Prostate gland (tissue), 2 donors: ENCODE measurements around the gene NXPE1. TPM values are rescaled to one million over a fixed set of nuclear protein-coding genes. Genes with fewer than 3 reads are reported as not detected.

Experiments used
- DNase-seq: peaks from one replicate; pipeline ENCODE4 v3.0.0-alpha.2; 2019; ENCODE audit warnings: low spot score
- H3K27ac ChIP-seq, 2 donors: fragments of 200-600 bp; sonication (generic); 2 replicates each; pipeline ENCODE4 v1.5.1; 2017 to 2019
- H3K27me3 ChIP-seq: fragments of 200-600 bp; sonication (generic); replicated peaks from 2 replicates; pipeline ENCODE4 v1.5.1; 2019; ENCODE audit not compliant: insufficient read depth
- H3K36me3 ChIP-seq, 2 donors: fragments of 200-600 bp; sonication (generic); 1 replicate in 1 of 2; 2 replicates in 1 of 2; pipeline versions ENCODE4 v1.5.1 to v1.8.1; 2017 to 2019
- H3K4me1 ChIP-seq: fragments of 200-600 bp; sonication (generic); replicated peaks from 2 replicates; pipeline ENCODE4 v1.5.1; 2019
- H3K4me3 ChIP-seq, 2 donors: fragments of 200-600 bp; sonication (generic); 2 replicates each; pipeline ENCODE4 v1.5.1; 2017 to 2019
- H3K9me3 ChIP-seq: fragments of 200-600 bp; sonication (generic); 2 replicates; pipeline ENCODE4 v1.5.1; 2017
- POLR2A ChIP-seq: fragments of 450-650 bp; IDR thresholded peaks from one replicate; pipeline ENCODE4 v1.6.1; 2016; ENCODE audit warnings: antibody characterized with exemption, mild to moderate bottlenecking
- POLR2AphosphoS5 ChIP-seq: sonication (generic); formaldehyde crosslinking; IDR thresholded peaks from one replicate; pipeline ENCODE4 v1.6.1; 2017; ENCODE audit warnings: antibody characterized with exemption
- WGBS: methylation state at CpG from one replicate; pipeline ENCODE4 v1.1.5; 2018; 5-methylcytosine and 5-hydroxymethylcytosine counted together
- intact Hi-C: fragments of 100-400 bp; cut with DNase I; formaldehyde crosslinking; loops from one replicate; pipeline ENCODE4 v1.14.2; 2022
- total RNA-seq, 2 donors: library from RNA; depleted of rRNA; stranded (reverse); fragments of >200 nt; gene quantifications; one replicate each; pipeline ENCODE4 v1.1.0, GENCODE V29; 2016
- TF ChIP-seq, protein P1 (sequence below), 4 experiments: fragments of 200-600 bp in 2 of 4; fragments of 450-650 bp in 2 of 4; sonication (generic) in 2 of 4; IDR thresholded peaks; 1 replicate in 3 of 4; 2 replicates in 1 of 4; pipeline ENCODE4 v1.5.1; 2016 to 2019; ENCODE audit warnings: antibody characterized with exemption in 4 of 4, mild to moderate bottlenecking in 2 of 4, moderate library complexity in 2 of 4

Gene NXPE1
- total RNA-seq, 2 donors from 2014 or later = 0.09 to 3.0 TPM

DNA sequence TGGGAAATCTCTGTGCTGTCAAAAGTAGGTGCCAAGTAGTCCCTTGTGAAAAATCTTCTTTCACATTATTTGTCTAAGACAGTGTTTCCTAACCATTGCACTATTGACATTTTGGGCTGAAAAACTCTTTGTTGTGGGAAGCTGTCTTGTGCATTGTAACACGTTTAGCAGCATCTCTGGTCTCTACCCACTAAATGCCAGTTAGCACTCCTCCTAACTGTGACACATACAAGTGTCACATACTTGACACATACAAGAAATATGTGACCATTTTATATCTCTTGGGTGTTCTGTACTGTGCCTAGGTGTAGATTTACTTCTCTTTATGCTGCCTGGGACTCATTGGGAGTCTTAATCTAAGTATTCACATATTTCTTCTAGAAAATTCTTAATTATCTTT, 57.8 kb downstream of the NXPE1 start:
- H3K4me1 ChIP-seq = no peaks in the 10 kb centered on the region
- no peaks in the 10 kb centered on the region for H3K36me3 ChIP-seq
- intact Hi-C loops = no loop called here
- no peak overlapping the region for H3K27ac ChIP-seq
- no peaks in the 10 kb centered on the region for H3K9me3 ChIP-seq
- H3K4me3 ChIP-seq = no peak overlapping the region
- 54% methylated on average over 1 of the region's 1 CpG for WGBS
- TF ChIP-seq POLR2A (no peak), POLR2AphosphoS5 (no peak)
- TF ChIP-seq, protein P1, sequence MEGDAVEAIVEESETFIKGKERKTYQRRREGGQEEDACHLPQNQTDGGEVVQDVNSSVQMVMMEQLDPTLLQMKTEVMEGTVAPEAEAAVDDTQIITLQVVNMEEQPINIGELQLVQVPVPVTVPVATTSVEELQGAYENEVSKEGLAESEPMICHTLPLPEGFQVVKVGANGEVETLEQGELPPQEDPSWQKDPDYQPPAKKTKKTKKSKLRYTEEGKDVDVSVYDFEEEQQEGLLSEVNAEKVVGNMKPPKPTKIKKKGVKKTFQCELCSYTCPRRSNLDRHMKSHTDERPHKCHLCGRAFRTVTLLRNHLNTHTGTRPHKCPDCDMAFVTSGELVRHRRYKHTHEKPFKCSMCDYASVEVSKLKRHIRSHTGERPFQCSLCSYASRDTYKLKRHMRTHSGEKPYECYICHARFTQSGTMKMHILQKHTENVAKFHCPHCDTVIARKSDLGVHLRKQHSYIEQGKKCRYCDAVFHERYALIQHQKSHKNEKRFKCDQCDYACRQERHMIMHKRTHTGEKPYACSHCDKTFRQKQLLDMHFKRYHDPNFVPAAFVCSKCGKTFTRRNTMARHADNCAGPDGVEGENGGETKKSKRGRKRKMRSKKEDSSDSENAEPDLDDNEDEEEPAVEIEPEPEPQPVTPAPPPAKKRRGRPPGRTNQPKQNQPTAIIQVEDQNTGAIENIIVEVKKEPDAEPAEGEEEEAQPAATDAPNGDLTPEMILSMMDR (IDR thresholded peaks at IDR 0.05) = no peak
- no peak for DNase-seq
- H3K27me3 ChIP-seq = no peaks in the 10 kb centered on the region

DNA sequence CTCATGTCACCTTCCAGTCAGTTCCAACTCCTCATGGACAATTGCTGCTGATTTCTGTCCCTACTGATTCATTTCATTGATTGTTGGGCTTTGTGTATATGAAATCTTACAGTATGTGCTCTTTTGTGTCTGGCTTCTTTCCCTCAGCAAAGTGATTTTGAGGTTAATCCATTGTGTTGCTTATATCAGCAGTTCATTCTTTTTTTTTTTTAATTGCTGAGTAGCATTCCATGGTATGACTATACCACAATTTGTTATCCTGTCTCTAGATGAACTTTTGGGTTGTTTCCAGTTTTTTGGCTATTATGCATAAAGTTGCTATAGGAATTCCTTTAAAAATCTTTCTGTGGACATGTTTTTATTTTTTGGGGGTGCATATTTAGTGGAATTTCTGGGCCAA, 59.9 kb downstream of the NXPE1 start:
- no peaks in the 10 kb centered on the region for H3K27me3 ChIP-seq
- no peaks in the 10 kb centered on the region for H3K9me3 ChIP-seq
- H3K4me3 ChIP-seq = no peak overlapping the region
- H3K27ac ChIP-seq = no peak overlapping the region
- no peaks in the 10 kb centered on the region for H3K4me1 ChIP-seq
- no peaks in the 10 kb centered on the region for H3K36me3 ChIP-seq
- no peak for DNase-seq
- intact Hi-C loops = no loop called here
- no peak for TF ChIP-seq POLR2A
- TF ChIP-seq, protein P1 (IDR thresholded peaks at IDR 0.05) = no peak
- TF ChIP-seq POLR2AphosphoS5 = no peak

DNA sequence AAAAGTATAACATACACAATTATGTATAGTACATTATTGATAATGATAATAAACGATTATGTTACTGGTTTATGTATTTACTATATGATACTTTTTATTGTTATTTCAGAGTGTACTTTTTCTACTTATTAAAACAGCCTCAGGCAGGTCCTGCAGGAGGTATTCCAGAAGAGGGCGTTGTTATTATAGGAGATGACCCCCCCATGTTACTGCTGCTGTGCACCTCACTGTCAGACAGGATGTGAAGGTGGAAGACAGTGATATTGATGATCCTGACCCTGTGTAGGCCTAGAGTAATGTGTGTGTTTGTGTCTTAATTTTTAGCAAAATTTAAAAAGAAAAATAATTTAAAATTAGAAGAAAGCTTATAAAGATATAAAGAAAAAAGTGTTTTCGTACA, 62.8 kb downstream of the NXPE1 start:
- Histone ChIP-seq H3K4me1 (no peaks in the 10 kb centered on the region), H3K4me3 (no peak overlapping the region), H3K36me3 (no peaks in the 10 kb centered on the region), H3K27ac (no peak overlapping the region), H3K9me3 (no peaks in the 10 kb centered on the region), H3K27me3 (no peaks in the 10 kb centered on the region)
- intact Hi-C loops = no loop called here
- 66% methylated on average over 3 of the region's 3 CpGs for WGBS
- TF ChIP-seq, protein P1 (IDR thresholded peaks at IDR 0.05) = no peak
- no peak for TF ChIP-seq POLR2AphosphoS5
- TF ChIP-seq POLR2A = no peak
- no peak for DNase-seq

DNA sequence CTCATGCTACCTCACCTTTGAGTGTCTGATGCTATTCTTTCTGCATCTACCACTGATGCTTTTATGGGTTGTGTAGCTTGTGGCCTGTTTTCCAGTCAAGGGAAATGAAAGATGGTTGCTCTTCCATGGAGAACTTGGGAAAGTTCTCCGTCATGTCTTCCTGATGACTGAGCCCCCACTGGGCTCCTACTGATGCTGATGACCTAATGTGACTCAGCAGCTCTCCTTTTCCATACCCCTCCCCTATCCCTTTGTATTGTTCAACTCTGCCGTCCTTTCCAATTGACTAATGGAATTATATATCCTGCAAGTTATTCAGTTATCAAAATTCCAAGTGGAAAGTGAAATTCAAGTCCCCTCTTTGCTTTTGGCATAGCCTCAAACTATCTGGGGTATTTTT, 75.8 kb downstream of the NXPE1 start:
- H3K36me3 ChIP-seq = no peaks in the 10 kb centered on the region
- H3K27me3 ChIP-seq = no peaks in the 10 kb centered on the region
- H3K4me3 ChIP-seq = no peak overlapping the region
- H3K4me1 ChIP-seq = no peaks in the 10 kb centered on the region
- no peaks in the 10 kb centered on the region for H3K9me3 ChIP-seq
- DNase-seq = no peak
- TF ChIP-seq POLR2A = no peak
- TF ChIP-seq, protein P1 (IDR thresholded peaks at IDR 0.05) = no peak
- TF ChIP-seq POLR2AphosphoS5 = no peak
- no peak overlapping the region for H3K27ac ChIP-seq
- intact Hi-C loops = no loop called here
- WGBS = 93% methylated on average over 2 of the region's 2 CpGs

GRCh38 chr11:114482114-114482513, 77.6 kb downstream of the NXPE1 start:
- H3K27ac ChIP-seq = no peak overlapping the region
- no peaks in the 10 kb centered on the region for H3K4me1 ChIP-seq
- H3K4me3 ChIP-seq = no peak overlapping the region
- WGBS = 77% methylated on average over 1 of the region's 1 CpG
- no peaks in the 10 kb centered on the region for H3K36me3 ChIP-seq
- intact Hi-C loops = no loop called here
- no peaks in the 10 kb centered on the region for H3K9me3 ChIP-seq
- TF ChIP-seq POLR2AphosphoS5 = no peak
- TF ChIP-seq POLR2A = no peak
- TF ChIP-seq, protein P1 (IDR thresholded peaks at IDR 0.05) = no peak
- H3K27me3 ChIP-seq = no peaks in the 10 kb centered on the region
- DNase-seq = no peak
